Natural killer cell (primary cell): ENCODE results near the gene AK3. TPM values are rescaled to one million over a fixed set of nuclear protein-coding genes. Genes with fewer than 3 reads are reported as not detected.
"Not testable (repeated sequence)": the region's sequence is repeated elsewhere in the genome, so short reads cannot be mapped to it uniquely, and the experiment has no call there.

Experiments
- ATAC-seq, 3 donors: fragments of 150-1000 bp in 2 of 3; fragments of 200-7000 bp in 1 of 3; cut with Tn5 transposase; 1 replicate in 1 of 3; 2 replicates in 2 of 3; pipeline ENCODE4 v1.10.0; 2021; ENCODE audit warnings: mild to moderate bottlenecking in 2 of 3, moderate library complexity in 2 of 3
- DNase-seq, 2 donors: peaks; one replicate each; pipeline versions ENCODE4 v3.0.0 to v3.0.0-alpha.2; 2013 to 2021; ENCODE audit warnings: mixed read lengths in 1 of 2
- H3K27ac ChIP-seq: one replicate; pipeline ENCODE4 v1.5.1; 2013; ENCODE audit warnings: mild to moderate bottlenecking, low read length
- H3K27me3 ChIP-seq: one replicate; pipeline ENCODE4 v1.6.1; 2013; ENCODE audit warnings: low read length; ENCODE audit not compliant: control insufficient read depth, insufficient read depth
- H3K36me3 ChIP-seq: one replicate; pipeline ENCODE4 v1.6.1; 2013; ENCODE audit warnings: low read length; ENCODE audit not compliant: control insufficient read depth, insufficient read depth
- H3K4me1 ChIP-seq: one replicate; pipeline ENCODE4 v1.6.1; 2013; ENCODE audit warnings: low read length; ENCODE audit not compliant: control insufficient read depth, insufficient read depth
- H3K4me3 ChIP-seq: one replicate; pipeline ENCODE4 v1.5.1; 2013; ENCODE audit warnings: low read length
- H3K9me3 ChIP-seq: one replicate; pipeline ENCODE4 v1.6.1; 2013; ENCODE audit warnings: low read length; ENCODE audit not compliant: control insufficient read depth, insufficient read depth
- H3K27ac Mint-ChIP-seq, 2 donors: one replicate each; pipeline ENCODE4 v1.8.0; 2022; ENCODE audit warnings: mild to moderate bottlenecking in 2 of 2, mixed read lengths in 2 of 2, moderate library complexity in 1 of 2
- H3K27me3 Mint-ChIP-seq, 2 donors: one replicate each; pipeline ENCODE4 v1.8.0; 2022; ENCODE audit warnings: low read depth in 2 of 2, mixed read lengths in 2 of 2
- H3K36me3 Mint-ChIP-seq: one replicate; pipeline ENCODE4 v1.8.0; 2022; ENCODE audit warnings: mixed read lengths
- H3K4me1 Mint-ChIP-seq, 2 donors: one replicate each; pipeline ENCODE4 v1.8.0; 2022; ENCODE audit warnings: mixed read lengths in 2 of 2
- H3K4me3 Mint-ChIP-seq: one replicate; pipeline ENCODE4 v1.8.0; 2022; ENCODE audit warnings: mild to moderate bottlenecking, moderate library complexity, mixed read lengths
- H3K9me3 Mint-ChIP-seq, 2 donors: one replicate each; pipeline ENCODE4 v1.8.0; 2022; ENCODE audit warnings: mixed read lengths in 2 of 2
- WGBS: methylation state at CpG from one replicate; pipeline ENCODE4 v1.1.7; 2013; ENCODE audit warnings: missing lambda C conversion rate; ENCODE audit not compliant: insufficient coverage; 5-methylcytosine and 5-hydroxymethylcytosine counted together
- intact Hi-C: fragments of 100-400 bp; cut with micrococcal nuclease; formaldehyde crosslinking; loops from one replicate; pipeline ENCODE4 v1.14.2; 2022
- total RNA-seq, 4 donors: library from RNA; stranded (reverse); fragments of 120-200 nt in 1 of 4; gene quantifications; one replicate each; pipeline versions ENCODE4 v1.2.3 to v1.2.4, GENCODE V29; 2013 to 2022
- TF ChIP-seq, protein P1 (sequence below): fragments of 200-600 bp; IDR thresholded peaks from one replicate; pipeline ENCODE4 v1.8.0; 2022; ENCODE audit warnings: antibody characterized with exemption

The AK3 gene
- total RNA-seq, 3 donors from 2014 or later (not counting 1 experiment from before 2014, with no cell fraction given) = 18.6 to 23.1 (median 21.0) TPM

DNA sequence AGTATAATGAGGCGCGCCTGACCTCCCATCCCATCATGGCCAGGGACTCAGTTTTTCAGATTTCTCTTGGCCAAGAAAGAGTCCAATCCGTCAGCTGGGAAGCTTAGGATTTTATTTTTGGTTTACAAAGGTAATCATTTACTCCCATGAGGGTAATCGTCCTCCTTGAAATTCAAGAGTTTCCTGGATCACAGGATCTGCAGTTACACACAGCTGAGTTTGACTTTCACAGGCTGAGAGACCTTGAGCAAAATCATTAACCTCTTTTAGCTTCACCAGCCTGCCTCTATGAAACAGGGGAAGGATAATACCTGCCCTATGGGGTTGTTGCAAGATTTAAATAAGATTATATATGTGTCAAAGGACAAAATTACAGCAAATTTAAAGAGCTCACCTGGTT lies 15.4 kb upstream of the AK3 start:
- Mint-ChIP-seq H3K36me3 (no peaks in the 10 kb centered on the region), H3K27ac (no peak overlapping the region), H3K9me3 (no peaks in the 10 kb centered on the region), H3K4me1 (peaks cover 0 to 7% of the 10 kb centered on the region in 2 donors), H3K4me3 (no peak overlapping the region), H3K27me3 (peaks cover 14 to 16% of the 10 kb centered on the region in 2 donors)
- no peaks in the 10 kb centered on the region for H3K36me3 ChIP-seq
- H3K27ac ChIP-seq = no peak overlapping the region
- TF ChIP-seq, protein P1, sequence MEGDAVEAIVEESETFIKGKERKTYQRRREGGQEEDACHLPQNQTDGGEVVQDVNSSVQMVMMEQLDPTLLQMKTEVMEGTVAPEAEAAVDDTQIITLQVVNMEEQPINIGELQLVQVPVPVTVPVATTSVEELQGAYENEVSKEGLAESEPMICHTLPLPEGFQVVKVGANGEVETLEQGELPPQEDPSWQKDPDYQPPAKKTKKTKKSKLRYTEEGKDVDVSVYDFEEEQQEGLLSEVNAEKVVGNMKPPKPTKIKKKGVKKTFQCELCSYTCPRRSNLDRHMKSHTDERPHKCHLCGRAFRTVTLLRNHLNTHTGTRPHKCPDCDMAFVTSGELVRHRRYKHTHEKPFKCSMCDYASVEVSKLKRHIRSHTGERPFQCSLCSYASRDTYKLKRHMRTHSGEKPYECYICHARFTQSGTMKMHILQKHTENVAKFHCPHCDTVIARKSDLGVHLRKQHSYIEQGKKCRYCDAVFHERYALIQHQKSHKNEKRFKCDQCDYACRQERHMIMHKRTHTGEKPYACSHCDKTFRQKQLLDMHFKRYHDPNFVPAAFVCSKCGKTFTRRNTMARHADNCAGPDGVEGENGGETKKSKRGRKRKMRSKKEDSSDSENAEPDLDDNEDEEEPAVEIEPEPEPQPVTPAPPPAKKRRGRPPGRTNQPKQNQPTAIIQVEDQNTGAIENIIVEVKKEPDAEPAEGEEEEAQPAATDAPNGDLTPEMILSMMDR = no peak
- WGBS = 94% methylated on average over 4 of the region's 4 CpGs
- intact Hi-C loops = no loop called here
- DNase-seq = no peak
- peaks cover 5% of the 10 kb centered on the region for H3K4me1 ChIP-seq
- H3K4me3 ChIP-seq = no peak overlapping the region
- no peak for ATAC-seq
- H3K9me3 ChIP-seq = no peaks in the 10 kb centered on the region
- no peaks in the 10 kb centered on the region for H3K27me3 ChIP-seq

DNA sequence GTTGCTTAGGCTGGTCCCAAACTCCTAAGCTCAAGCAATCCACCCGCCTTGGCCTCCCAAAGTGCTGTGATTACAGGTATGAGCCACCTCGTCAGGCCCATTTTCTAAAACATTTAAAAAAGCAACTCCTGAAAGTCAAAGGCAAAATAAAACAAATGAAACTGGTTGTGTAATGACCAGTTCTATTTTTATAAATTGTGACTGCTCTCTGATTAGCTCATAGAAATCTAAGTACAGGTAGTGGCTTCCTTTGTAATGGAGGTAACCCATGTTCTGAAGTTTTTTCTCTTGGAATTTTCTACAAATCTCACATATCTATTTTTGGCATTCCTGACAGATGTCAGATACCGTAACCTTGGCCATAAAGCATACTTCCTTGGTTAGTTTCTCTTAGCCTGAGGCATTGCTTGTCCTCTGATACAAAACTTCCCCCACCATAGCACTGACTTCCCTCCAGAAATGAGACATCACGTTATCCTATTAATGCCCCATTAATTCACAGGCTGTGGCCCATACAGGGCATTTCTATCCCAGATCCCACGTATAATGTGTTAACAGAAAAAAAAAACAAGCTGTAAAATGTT lies 14.1 kb upstream of the AK3 start:
- Histone ChIP-seq H3K9me3 (no peaks in the 10 kb centered on the region), H3K4me3 (no peak overlapping the region), H3K36me3 (no peaks in the 10 kb centered on the region), H3K27ac (no peak overlapping the region), H3K4me1 (peaks cover 5% of the 10 kb centered on the region), H3K27me3 (no peaks in the 10 kb centered on the region)
- no peak for ATAC-seq
- Mint-ChIP-seq H3K4me1 (peaks cover 0 to 7% of the 10 kb centered on the region in 2 donors), H3K9me3 (no peaks in the 10 kb centered on the region), H3K27ac (no peak overlapping the region), H3K36me3 (no peaks in the 10 kb centered on the region), H3K27me3 (peaks cover 9 to 16% of the 10 kb centered on the region in 2 donors), H3K4me3 (no peak overlapping the region)
- DNase-seq = no peak
- WGBS = 73% methylated on average over 1 of the region's 5 CpGs
- intact Hi-C loops = no loop called here
- TF ChIP-seq, protein P1 = no peak

DNA sequence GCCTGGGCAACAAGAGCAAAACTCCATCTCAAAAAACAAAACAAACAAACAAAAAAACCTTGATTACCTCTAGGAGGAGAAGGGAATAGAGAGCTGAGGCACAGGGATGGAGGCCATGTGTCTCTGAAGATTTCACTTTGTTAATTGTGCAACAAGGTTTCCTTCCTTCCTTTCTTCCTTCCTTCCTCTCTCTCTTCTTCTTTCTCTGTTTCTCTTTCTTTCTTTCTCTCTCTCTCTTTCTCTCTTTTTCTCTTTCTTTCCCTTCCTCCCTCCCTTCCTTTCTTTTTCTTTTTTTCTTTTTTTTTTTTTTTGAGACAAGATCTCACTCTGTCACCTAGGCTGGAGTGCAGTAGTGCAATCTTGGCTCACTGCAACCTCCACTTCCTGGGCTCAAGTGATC lies 13.5 kb upstream of the AK3 start:
- ATAC-seq, H3K4me3 ChIP-seq, H3K36me3 ChIP-seq, H3K36me3 Mint-ChIP-seq, H3K4me1 ChIP-seq, H3K9me3 Mint-ChIP-seq, H3K9me3 ChIP-seq, H3K4me3 Mint-ChIP-seq, H3K27ac ChIP-seq, H3K27ac Mint-ChIP-seq, DNase-seq, H3K4me1 Mint-ChIP-seq, intact Hi-C loops, H3K27me3 ChIP-seq: not testable (repeated sequence)
- H3K27me3 Mint-ChIP-seq = peaks cover 9 to 16% of the 10 kb centered on the region in 2 donors

DNA sequence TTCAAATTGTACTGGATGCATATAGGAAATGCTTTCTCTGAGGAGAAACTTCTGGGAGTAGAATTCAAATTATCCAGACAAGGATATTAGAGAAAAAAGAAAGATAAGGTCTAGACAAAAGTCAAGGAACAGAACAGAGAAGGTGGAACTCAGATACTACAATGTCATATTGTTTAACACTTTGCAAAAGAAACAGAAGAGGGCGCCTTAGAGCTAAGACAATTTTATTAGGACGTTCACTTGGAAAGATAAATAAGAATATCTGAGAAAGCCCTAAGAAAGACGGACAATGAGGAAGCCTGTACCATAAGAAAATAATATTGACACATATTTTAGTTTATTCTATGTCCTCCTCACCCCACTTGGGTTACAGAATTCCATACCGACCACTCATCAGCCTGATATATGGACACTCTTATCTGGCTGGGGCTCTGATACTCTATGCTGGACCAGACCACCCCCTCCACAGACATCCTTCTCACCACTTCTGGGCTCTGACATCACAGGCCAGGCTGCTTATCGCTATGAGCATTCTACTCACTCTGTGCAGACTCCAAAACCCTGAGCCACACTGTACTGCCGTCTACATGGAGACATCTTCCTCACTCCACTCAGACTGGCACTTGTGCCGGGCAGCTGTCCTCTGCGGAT lies 9.1 kb upstream of the AK3 start:
- Histone ChIP-seq H3K9me3 (no peaks in the 10 kb centered on the region), H3K27ac (no peak overlapping the region), H3K27me3 (no peaks in the 10 kb centered on the region), H3K4me1 (no peaks in the 10 kb centered on the region), H3K36me3 (no peaks in the 10 kb centered on the region), H3K4me3 (no peak overlapping the region)
- ATAC-seq = peak; percentile 66 to 68 (median 67)
- TF ChIP-seq, protein P1 = peak; percentile 69
- DNase-seq = peak in 1 of 2 donors; percentile 64
- Mint-ChIP-seq H3K36me3 (no peaks in the 10 kb centered on the region), H3K4me1 (no peaks in the 10 kb centered on the region), H3K27me3 (peaks cover 6 to 16% of the 10 kb centered on the region in 2 donors), H3K9me3 (no peaks in the 10 kb centered on the region), H3K27ac (no peak overlapping the region), H3K4me3 (no peak overlapping the region)
- intact Hi-C loops = no loop called here
- WGBS = 43% methylated on average over 8 of the region's 8 CpGs
